HG02642 (cell line): ENCODE measurements around the gene OR6J1.
"Not testable (repeated sequence)": the region's sequence is repeated elsewhere in the genome, so short reads cannot be mapped to it uniquely, and the experiment has no call there.

Experiments used
- ATAC-seq: cut with Tn5 transposase; IDR thresholded peaks from one replicate; pipeline ENCODE4 v1.9.1; 2021; ENCODE audit warnings: mild to moderate bottlenecking; ENCODE audit not compliant: unreplicated experiment, poor library complexity

OR6J1 gene

GRCh38 chr14:22644305-22644635, at the start of gene OR6J1:
TSS of gene OR6J1 (minus strand) at chr14:22644352. CDS start at chr14:22634811, 9,541 bp downstream.
- no peak for ATAC-seq

- ATAC-seq = no peak
Measured at GRCh38 chr14:22692194-22692593, 48.0 kb upstream of the OR6J1 start.

- ATAC-seq = no peak
Measured at GRCh38 chr14:22691171-22691570, 47.0 kb upstream of the OR6J1 start.

GRCh38 chr14:22689199-22689598, 45.0 kb upstream of the OR6J1 start:
- no peak for ATAC-seq

GRCh38 chr14:22687969-22688368, 43.8 kb upstream of the OR6J1 start:
- not testable (repeated sequence) for ATAC-seq

GRCh38 chr14:22686176-22686611, 42.0 kb upstream of the OR6J1 start:
- ATAC-seq = not testable (repeated sequence)

- no peak for ATAC-seq
Measured at GRCh38 chr14:22685467-22685866, 41.3 kb upstream of the OR6J1 start.

GRCh38 chr14:22683428-22683827, 39.3 kb upstream of the OR6J1 start:
- not testable (repeated sequence) for ATAC-seq

GRCh38 chr14:22678221-22678620, 34.1 kb upstream of the OR6J1 start:
- no peak for ATAC-seq

GRCh38 chr14:22677551-22677950, 33.4 kb upstream of the OR6J1 start:
- not testable (repeated sequence) for ATAC-seq

- no peak for ATAC-seq
Measured at GRCh38 chr14:22671622-22672021, 27.5 kb upstream of the OR6J1 start.

GRCh38 chr14:22668863-22669262, 24.7 kb upstream of the OR6J1 start:
- ATAC-seq = no peak

- peak; percentile 65 for ATAC-seq
Measured at GRCh38 chr14:22668417-22668816, 24.3 kb upstream of the OR6J1 start.

GRCh38 chr14:22667881-22668280, 23.7 kb upstream of the OR6J1 start:
- no peak for ATAC-seq

- no peak for ATAC-seq
Measured at GRCh38 chr14:22666203-22666893, 22.2 kb upstream of the OR6J1 start.

- ATAC-seq = no peak
Measured at GRCh38 chr14:22664261-22664660, 20.1 kb upstream of the OR6J1 start.

GRCh38 chr14:22660654-22661053, 16.5 kb upstream of the OR6J1 start:
- ATAC-seq = no peak

GRCh38 chr14:22658946-22659345, 14.8 kb upstream of the OR6J1 start:
- no peak for ATAC-seq

GRCh38 chr14:22657861-22658260, 13.7 kb upstream of the OR6J1 start:
- ATAC-seq = no peak

GRCh38 chr14:22656945-22657731, 13.0 kb upstream of the OR6J1 start:
- no peak for ATAC-seq

GRCh38 chr14:22656226-22656625, 12.1 kb upstream of the OR6J1 start:
- ATAC-seq = no peak
